SK-N-SH treated with all-trans-retinoic acid at 6 μM for 48 hours (cell line): ENCODE measurements around the gene VEPH1.

Source experiments
- ARNTL ChIP-seq: fragments of 450-650 bp; formaldehyde crosslinking; IDR thresholded peaks from 2 replicates; pipeline ENCODE4 v1.5.0; 2020; ENCODE audit warnings: low read depth, mild to moderate bottlenecking, moderate library complexity, borderline replicate concordance
- CREB5 ChIP-seq: fragments of 250-450 bp; sonication (Bioruptor Pico); IDR thresholded peaks from 2 replicates; pipeline ENCODE4 v1.5.1; 2020; ENCODE audit warnings: low read depth, mild to moderate bottlenecking, moderate library complexity
- CSRNP3 ChIP-seq: fragments of 250-450 bp; sonication (Bioruptor Pico); IDR thresholded peaks from 2 replicates; pipeline ENCODE4 v1.5.1; 2021; ENCODE audit warnings: mild to moderate bottlenecking, moderate library complexity
- ESRRG ChIP-seq: fragments of 250-450 bp; sonication (Bioruptor Pico); IDR thresholded peaks from 2 replicates; pipeline ENCODE4 v1.6.1; 2021; ENCODE audit warnings: mild to moderate bottlenecking
- PATZ1 ChIP-seq: fragments of 250-450 bp; sonication (Bioruptor Pico); IDR thresholded peaks from 2 replicates; pipeline ENCODE4 v1.8.0; 2020; ENCODE audit warnings: mild to moderate bottlenecking, moderate library complexity, borderline replicate concordance
- POU6F1 ChIP-seq: fragments of 250-450 bp; sonication (Bioruptor Pico); IDR thresholded peaks from 2 replicates; pipeline ENCODE4 v1.8.0; 2021; ENCODE audit warnings: low read depth, mild to moderate bottlenecking, moderate library complexity, borderline replicate concordance
- RARB ChIP-seq: fragments of 250-450 bp; sonication (Bioruptor Pico); IDR thresholded peaks from 2 replicates; pipeline ENCODE4 v1.8.0; 2021; ENCODE audit warnings: mild to moderate bottlenecking, moderate library complexity
- TSHZ2 ChIP-seq: fragments of 250-450 bp; sonication (Bioruptor Pico); IDR thresholded peaks from 2 replicates; pipeline ENCODE4 v1.5.0; 2020; ENCODE audit warnings: mild to moderate bottlenecking, moderate library complexity
- ZFP3 ChIP-seq: fragments of 250-450 bp; sonication (Bioruptor Pico); IDR thresholded peaks from 2 replicates; pipeline ENCODE4 v1.5.0; 2020; ENCODE audit warnings: mild to moderate bottlenecking, moderate library complexity
- ZFP30 ChIP-seq: fragments of 450-650 bp; formaldehyde crosslinking; IDR thresholded peaks from 2 replicates; pipeline ENCODE4 v1.5.0; 2022; ENCODE audit warnings: mild to moderate bottlenecking, moderate library complexity
- ZNF565 ChIP-seq: fragments of 450-650 bp; formaldehyde crosslinking; conservative IDR thresholded peaks from 2 replicates; pipeline ENCODE4 v1.5.0; 2020; ENCODE audit warnings: low read depth, mild to moderate bottlenecking, moderate library complexity

GRCh38 chr3:157300981-157301663 is 202.1 kb downstream of the VEPH1 start:
- TF ChIP-seq ZFP3 (CRISPR knock-in tag) (no peak), POU6F1 (CRISPR knock-in tag) (no peak), CREB5 (CRISPR knock-in tag) (no peak), ZNF565 (CRISPR knock-in tag) (no peak), PATZ1 (no peak), ZFP30 (CRISPR knock-in tag) (no peak), CSRNP3 (CRISPR knock-in tag) (no peak), ARNTL (CRISPR knock-in tag) (no peak), RARB (CRISPR knock-in tag) (no peak), TSHZ2 (CRISPR knock-in tag) (no peak), ESRRG (CRISPR knock-in tag) (no peak)
